Hematopoietic multipotent progenitor cell (in vitro differentiated cells): ENCODE data around the gene OR52B4. TPM values are rescaled to one million over a fixed set of nuclear protein-coding genes. Genes with fewer than 3 reads are reported as not detected.
A peak's percentile ranks its signal among the peaks of the same experiment; 100 is the strongest.
"Not testable (repeated sequence)": the region's sequence is repeated elsewhere in the genome, so short reads cannot be mapped to it uniquely, and the experiment has no call there.

ENCODE experiments used
- DNase-seq, 3 donors: peaks; one replicate each; pipeline ENCODE4 v3.0.0-alpha.2; 2011 to 2015; ENCODE audit warnings: low read depth in 2 of 3, low spot score in 2 of 3
- total RNA-seq: library from RNA; depleted of rRNA; stranded (reverse); fragments of >200 nt; gene quantifications from one replicate; pipeline ENCODE4 v1.2.3, GENCODE V29; 2012

The OR52B4 gene
- total RNA-seq: 0.27 TPM

DNA sequence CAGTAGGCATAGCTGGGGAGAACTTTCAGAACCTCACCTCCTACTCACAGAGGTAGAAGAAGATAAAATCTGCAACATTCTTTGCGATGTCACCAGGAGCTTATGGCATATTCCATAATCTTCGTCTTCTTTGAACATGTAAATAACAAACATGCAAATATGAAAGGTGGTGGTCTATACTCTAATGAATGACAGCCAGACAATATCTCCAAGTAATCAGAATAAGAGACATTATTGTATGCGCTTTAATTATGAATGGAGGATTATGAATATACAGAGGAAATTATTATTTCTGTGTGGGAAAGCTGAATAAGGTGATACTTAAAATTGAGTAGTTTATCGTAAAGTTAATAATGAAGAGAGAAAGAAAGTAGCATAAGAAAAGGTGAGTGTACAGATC, at the start of gene OR52B4:
TSS of gene OR52B4 (minus strand) at position 101 of the 400 bp plus-strand sequence. CDS start at position 10, 91 bp downstream.
- no peak for DNase-seq

DNA sequence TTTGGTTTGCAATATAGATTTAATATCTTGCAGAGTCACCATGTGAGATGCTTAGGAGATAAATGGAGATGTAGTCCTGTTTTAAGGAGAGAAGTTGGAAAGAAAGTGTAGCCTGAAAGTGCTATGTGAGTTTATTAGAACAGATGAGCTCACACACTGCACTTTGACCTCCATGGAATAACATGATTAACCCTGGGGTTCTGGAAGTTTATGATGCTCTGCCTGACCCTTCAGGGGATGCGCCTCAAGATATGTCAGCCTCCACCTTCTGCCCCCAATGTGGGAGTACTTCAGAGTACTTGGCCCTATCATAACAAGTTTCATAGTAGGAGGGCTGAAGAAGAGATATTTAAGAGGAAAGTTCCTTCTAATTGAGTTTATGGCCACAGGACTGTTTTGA, 48.6 kb upstream of the OR52B4 start:
- no peak for DNase-seq

DNA sequence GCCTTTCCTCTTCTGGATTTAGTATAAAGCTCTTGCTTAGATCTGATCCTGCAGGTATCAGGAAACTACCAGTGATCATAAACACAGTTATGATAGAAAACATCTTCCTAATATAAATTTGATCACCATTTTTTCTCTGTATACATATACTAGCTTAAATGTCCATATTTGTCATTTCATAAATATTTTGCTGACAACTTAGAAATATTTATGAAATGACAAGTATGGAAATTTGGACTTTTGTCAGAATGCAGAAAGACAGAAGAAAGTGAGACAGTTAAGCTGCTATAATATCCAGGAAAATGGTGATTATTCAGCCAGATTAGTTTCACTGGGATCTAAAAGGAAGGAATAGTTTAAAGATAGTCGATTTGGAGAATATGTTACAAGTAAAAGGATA, 48.1 kb upstream of the OR52B4 start:
- no peak for DNase-seq

DNA sequence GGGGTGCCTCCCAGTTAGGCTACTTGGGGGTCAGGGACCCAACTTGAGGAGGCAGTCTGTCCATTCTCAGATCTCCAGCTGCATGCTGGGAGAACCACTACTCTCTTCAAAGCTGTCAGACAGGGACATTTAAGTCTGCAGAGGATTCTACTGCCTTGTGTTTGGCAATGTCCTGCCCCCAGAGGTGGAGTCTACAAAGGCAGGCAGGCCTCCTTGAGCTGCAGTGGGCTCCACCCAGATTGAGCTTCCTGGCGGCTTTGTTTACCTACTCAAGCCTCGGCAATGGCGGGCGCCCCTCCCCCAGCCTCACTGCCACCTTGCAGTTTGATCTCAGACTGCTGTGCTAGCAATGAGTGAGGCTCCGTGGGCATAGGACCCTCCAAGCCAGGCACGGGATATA, 38.0 kb upstream of the OR52B4 start:
- not testable (repeated sequence) for DNase-seq

DNA sequence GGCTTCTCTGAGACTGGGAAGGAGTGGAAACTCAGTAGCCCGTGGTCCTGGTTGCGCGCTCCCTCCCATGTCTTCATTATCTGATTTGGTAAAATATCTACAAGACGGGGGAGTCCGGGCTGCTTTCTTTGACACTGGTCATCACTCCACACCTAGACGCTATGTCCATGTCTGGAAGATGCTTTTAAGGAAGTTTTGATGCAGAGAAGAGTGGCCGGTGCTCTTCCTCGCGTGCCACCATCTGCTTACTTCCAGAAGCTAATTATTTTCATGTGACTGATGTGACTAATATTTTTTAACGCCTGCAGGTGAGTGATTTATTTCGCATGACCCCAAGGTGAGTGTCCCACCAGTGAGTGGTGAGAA, 25.7 kb upstream of the OR52B4 start:
- DNase-seq: peak in 1 of 3 donors; percentile 3

DNA sequence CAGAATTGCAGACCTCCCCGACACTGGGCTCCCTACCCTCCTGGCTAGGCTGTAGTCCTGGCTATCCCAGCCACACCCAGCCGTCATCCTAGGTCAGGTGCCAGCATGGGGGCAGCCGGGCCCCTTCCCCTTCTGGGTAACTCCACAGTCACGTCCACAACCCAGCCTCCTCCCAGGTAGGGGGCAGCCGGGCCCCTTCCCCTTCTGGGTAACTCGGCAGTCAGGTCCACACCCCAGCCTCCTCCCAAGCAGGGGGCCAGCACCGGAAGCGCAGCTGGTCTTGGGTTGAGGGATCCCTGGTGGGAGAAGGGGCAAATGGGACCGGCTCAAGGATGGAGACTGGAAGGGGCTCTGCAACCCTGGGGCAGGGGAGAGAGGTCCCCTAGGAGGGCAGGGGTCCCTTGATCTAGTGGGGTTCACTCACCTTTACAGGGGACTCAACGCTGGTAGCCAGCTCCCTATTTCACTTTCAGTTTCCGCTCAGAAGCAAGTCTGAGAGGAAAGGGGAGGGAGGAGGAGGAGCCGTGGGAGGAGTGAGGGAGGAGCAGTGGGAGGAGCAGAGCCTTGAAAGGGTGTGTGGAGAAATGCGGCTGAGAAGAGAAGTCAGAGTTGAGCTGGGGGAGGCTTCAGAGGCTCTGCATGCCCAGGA, 25.1 kb upstream of the OR52B4 start, which contains the start of gene TRIM21:
TSS of gene TRIM21 (minus strand) at position 494 of the 649 bp plus-strand sequence. CDS start 3,293 bp downstream, outside the sequence.
- DNase-seq: peak; percentile 58 to 95 (median 85)

DNA sequence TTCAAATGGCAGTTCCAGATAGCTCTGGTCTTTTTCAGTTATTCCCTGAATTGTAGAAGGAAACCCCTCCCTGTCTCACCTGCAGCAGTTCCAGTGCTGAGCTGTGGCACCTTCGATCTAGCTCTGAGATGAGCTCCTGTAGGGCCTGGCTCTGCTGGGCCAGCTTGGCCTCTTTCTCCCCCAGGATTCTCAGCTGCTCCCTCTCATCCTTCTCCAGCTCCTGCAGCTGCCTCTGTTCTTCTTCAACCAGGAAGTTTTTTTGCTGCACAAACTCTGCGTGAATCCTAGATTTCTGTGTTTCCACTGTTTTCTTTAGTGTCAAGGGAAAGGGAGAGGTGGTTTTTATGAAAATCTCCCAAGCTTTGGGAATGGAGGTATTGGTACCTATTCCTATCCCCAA, 20.0 kb upstream of the OR52B4 start:
- no peak for DNase-seq

DNA sequence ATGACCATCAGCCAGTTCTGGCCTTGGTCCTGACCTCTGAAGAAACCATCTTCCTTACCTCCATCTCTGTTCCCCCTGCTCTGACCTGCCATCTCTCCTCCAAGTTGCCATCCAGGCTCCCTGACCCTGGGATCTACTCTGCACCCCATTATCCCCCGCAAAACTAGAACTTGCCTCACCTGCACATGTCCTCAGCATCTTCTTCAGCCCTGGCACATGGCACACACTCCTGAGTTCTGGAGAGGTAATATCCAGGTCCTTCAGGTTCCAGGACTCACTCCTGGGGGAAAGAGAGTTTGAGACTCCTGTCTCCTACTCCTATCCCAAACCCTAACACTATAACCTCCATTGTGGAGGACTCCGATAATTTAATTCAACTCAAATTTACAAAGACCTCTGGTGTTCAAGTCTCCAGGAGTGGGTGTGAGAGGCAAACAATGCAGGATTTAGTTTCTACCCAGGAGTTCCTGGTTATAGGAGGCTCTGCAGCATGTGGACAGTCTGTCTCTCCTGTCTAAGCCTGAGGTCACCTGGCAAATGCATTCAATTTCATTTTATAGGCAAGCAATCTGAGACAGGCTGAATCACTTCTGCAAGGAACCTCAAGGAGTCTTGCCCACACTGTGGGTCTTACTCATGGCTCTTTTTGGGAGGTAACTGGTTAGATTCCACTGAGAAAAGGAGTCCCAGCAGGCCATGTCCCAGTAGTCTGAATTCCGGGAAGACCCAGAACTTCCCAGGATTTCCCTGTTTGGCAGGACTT, 18.0 kb upstream of the OR52B4 start:
- no peak for DNase-seq

DNA sequence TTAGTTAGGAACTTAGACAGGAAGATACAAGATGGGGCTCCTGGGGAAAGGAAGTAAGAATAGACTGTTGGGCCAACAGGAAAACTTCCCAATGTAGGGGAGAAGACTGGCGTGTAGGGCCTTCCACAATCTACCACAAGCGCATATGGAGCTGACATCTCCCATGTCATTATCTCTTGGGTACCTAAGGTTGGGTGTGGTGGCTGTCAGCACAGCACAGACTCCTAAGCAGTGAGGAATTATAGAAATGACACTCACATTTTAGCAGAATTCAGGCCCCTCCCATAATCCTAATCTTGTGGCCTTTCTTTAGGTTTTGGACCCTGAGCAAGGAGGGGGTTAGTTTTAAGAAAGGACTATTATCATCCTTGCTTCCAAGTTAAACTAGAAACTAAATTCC, 13.7 kb upstream of the OR52B4 start:
- DNase-seq: no peak

DNA sequence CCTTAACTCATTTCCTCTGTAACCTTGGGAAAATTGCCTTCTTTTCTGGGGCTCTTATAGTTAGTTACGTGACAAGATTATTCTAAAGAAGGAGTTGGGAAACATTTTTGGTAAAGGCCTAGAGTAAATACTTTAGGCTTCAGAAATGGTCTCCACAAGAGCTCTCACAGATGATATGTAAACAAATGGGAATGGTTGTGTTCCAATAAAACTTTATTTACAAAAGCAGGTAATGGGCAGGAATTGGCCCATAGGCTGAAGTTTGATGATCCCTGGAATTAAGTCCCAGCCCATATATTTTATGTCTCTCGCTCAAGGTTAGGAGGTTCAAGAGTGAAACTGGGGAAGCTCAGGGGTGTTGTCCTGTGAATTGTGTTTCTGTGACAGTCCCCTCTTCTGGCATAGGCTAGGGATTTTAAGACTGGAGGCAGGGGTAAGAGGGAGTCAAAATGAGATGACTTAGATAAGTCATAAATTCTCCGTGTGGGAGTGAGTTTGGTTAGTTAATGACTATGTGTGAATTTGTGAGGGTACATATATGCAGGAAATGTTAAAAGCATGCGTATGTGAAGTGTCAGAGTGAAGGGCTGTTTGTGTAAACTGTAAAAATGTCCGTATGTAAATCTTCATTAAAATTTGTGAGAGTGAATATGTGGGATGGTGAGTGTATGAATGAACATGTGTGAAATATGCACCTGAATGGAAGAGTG, 7.4 kb upstream of the OR52B4 start:
- DNase-seq: no peak

DNA sequence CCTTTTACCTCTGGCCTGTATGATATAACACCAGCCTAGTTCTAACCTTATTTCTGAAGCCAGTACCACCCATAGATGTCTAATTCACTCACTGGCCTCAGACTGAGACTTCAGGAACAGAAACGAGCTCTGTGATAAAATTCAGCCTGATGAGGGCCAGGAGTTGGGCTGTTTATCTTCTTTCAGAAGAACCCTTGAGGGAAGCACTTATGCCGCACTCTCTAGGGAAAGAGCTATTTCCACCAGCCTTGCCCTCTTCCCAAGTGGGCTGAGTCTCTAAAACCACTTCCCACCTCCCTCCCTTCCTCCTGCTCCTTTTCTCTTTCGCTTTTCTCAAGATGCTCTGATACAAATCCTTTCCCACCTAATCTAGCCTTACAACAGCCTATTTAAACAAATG, 2.0 kb upstream of the OR52B4 start:
- DNase-seq: no peak

DNA sequence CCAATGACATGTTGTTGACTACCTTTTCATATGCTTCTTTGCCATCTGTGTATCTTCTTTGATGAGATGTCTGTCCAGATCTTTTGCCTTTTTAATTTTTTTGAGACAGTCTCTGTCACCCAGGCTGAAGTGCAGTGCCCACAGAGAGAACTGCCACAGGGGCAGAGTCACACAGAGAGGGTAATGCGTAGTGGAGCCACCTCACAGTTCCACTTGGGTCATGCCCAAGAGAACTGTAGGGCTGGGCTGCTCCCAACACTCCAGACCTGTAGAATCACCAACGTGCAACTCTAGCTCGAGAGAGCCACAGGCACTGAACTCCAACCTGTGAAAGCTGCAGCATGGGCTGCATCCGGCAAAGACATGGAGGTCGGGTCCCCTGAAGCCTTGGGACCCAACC, 20.0 kb downstream of the OR52B4 start:
- DNase-seq: not testable (repeated sequence)

DNA sequence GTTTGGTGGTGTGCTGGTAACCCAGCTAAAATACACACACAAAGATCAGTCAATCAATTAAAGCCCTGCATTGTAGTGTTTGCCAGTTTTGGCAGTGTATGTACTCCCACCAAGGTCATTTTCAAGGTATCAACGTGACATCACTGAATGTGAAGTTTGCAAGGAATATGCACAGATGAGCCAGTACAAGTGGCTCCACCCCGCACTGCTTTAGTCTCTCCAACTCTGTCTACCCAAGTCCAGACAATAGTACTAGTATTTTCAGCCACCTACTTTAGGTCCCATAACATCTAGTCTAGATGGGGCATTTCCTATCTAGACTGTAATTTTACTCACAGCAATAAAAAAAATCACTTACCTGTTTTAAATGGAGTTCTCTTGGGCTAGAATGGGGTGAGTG, 22.8 kb downstream of the OR52B4 start:
- DNase-seq: not testable (repeated sequence)

DNA sequence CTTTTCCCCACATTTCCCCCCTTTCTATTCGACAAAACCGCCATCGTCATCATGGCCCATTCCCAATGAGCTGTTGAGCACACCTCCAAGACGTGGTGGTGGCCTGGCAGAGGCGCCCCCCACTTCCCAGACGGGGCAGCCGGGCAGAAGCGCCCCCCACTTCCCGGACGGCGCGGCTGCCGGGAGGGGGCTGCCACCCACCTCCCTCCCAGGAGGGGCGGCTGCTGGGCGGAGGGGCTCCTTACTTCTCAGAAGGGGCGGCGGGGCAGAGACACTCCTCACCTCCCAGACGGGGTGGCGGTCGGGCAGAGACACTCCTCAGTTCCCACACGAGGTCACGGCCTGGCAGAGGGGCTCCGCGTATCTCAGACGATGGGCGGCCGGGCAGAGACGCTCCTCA, 33.8 kb downstream of the OR52B4 start:
- DNase-seq: not testable (repeated sequence)

Other genes starting within 250 kb of the OR52B4 start
- 30.7 TPM for gene TRIM21, start 25.3 kb upstream of the OR52B4 start, total RNA-seq
- not detected for gene OR52K2, start 80.9 kb upstream of the OR52B4 start, total RNA-seq
- gene OR52K1, start 114.3 kb upstream of the OR52B4 start, total RNA-seq: under 0.01 TPM
- gene OR52M1, start 176.8 kb upstream of the OR52B4 start, total RNA-seq: not detected
- gene OR52I2, start 213.4 kb upstream of the OR52B4 start, total RNA-seq: not detected
- not detected for gene OR52I1, start 225.7 kb upstream of the OR52B4 start, total RNA-seq
- 11.8 TPM for gene TRIM68, start 239.8 kb upstream of the OR52B4 start, total RNA-seq